Measurements from ENCODE around the gene ADD3.

The ADD3 gene

GRCh38 chr10:110017907-110018306, 10.1 kb downstream of the ADD3 start:
- 100% methylated on average over 1 of the region's 1 CpG for WGBS, 2 experiments (ENCODE audit: insufficient coverage in 2 of 2)
- no peaks in the 10 kb centered on the region for H3K9me3 ChIP-seq (ENCODE audit: control insufficient read depth, low read length)
- H3K4me1 ChIP-seq (ENCODE audit: control insufficient read depth, insufficient read depth, low read length, poor library complexity, severe bottlenecking) = peaks cover 13% of the 10 kb centered on the region
- H3K27ac ChIP-seq (ENCODE audit: low read depth, low read length, severe bottlenecking) = no peak overlapping the region
- peaks cover 7% of the 10 kb centered on the region for H3K36me3 ChIP-seq (ENCODE audit: control insufficient read depth, insufficient read depth, low read length)
- no peak overlapping the region for H3K4me3 ChIP-seq (ENCODE audit: extremely low read depth, insufficient read depth, low read length, poor library complexity, severe bottlenecking)

DNA sequence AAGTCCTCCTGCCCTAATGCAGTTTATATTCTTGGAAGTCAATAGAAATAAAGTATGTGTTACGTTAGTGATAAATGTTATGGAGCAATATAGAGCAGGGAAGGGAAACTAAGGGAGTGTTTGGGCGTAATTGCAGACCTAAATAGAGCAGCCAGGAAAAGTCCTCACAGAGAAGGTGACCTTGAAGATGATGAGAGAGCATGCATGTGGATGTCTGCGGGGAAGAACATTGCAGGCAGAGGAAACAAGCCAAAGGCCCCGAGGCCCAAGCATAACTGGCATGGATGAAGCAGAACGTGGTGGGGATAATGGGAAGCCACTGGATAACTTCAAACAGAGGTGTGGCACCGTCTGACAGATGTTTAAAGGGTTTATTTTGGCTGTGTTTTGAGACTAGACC, 12.5 kb downstream of the ADD3 start:
- peaks cover 16% of the 10 kb centered on the region for H3K4me1 ChIP-seq (ENCODE audit: control insufficient read depth, insufficient read depth, low read length, poor library complexity, severe bottlenecking)
- no peaks in the 10 kb centered on the region for H3K36me3 ChIP-seq (ENCODE audit: control insufficient read depth, insufficient read depth, low read length)
- 87 to 94% methylated on average over 6 of the region's 6 CpGs for WGBS, 2 experiments (ENCODE audit: insufficient coverage in 2 of 2)
- H3K9me3 ChIP-seq (ENCODE audit: control insufficient read depth, low read length) = no peaks in the 10 kb centered on the region
- H3K4me3 ChIP-seq (ENCODE audit: extremely low read depth, insufficient read depth, low read length, poor library complexity, severe bottlenecking) = no peak overlapping the region
- no peak overlapping the region for H3K27ac ChIP-seq (ENCODE audit: low read depth, low read length, severe bottlenecking)

DNA sequence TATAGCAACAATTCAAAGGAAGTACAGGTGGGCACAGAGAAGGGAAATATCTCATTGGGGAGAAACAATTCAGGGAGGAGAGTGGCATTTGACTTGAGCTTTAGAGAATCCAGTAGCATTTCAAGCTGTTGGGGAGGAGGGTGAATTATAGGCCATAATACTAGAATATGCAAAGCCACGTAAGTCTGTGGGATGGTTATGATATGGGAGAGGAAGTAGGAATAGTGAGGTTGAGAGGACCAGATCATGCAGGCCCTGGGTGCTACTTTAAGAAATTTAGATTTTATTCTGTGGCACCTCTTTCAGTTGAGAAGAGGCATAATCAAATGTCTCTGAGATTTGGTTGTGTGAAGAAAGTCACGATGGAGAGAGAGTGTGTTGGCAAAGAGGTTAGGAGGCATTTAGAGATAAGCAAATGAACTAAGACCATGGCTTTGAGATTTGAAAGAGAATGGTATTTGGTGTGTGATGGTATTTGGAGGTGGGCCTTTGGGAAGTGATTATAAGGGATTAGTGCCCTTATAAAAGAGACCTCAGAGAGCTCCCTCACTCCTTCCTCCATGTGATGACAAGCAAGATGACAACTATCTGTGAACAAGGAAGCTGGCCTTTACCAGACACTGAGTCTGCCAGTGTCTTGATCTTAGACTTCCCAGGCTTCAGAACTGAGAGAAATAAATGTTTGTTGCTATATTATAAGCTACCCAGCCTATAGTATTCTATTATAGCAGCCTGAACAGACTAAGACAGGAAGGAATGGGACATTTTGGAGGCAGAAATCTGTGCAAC, 15.1 kb downstream of the ADD3 start:
- Histone ChIP-seq H3K36me3 (ENCODE audit: control insufficient read depth, insufficient read depth, low read length) (no peaks in the 10 kb centered on the region), H3K27ac (ENCODE audit: low read depth, low read length, severe bottlenecking) (no peak overlapping the region), H3K4me1 (ENCODE audit: control insufficient read depth, insufficient read depth, low read length, poor library complexity, severe bottlenecking) (peaks cover 3% of the 10 kb centered on the region), H3K4me3 (ENCODE audit: extremely low read depth, insufficient read depth, low read length, poor library complexity, severe bottlenecking) (no peak overlapping the region), H3K9me3 (ENCODE audit: control insufficient read depth, low read length) (no peaks in the 10 kb centered on the region)
- WGBS, 2 experiments (ENCODE audit: insufficient coverage in 2 of 2) = 80 to 90% methylated on average over 2 of the region's 2 CpGs

DNA sequence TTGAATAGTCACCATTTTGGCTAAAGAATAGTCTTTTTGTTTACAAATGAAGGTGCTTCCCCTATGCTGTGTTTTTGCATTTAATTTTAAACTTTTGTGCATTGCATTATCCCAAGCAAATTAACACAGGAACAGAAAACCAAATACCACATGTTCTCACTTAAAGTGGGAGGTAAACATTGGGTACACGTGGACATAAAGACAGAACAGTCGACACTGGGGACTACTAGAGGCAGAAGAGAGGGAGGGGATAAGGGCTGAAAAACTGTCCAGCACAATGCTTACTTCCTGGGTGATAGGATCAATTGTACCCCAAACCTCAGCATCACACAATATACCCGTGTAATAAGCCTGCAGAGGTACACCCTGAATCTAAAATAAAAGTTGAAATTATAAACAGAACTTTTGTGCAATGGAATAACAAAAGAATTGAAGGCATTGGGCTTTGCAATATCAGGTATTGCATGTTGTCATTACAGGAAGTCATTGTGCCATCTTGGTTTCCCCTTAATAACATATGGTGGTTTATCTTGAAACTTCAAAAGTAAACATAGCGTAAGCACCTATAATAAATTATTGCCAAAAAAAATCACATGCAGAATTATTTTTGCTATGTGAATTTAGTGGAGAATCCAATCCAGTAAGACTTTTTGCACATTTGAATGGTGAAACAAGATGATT, 16.1 kb downstream of the ADD3 start:
- H3K36me3 ChIP-seq (ENCODE audit: control insufficient read depth, insufficient read depth, low read length) = no peaks in the 10 kb centered on the region
- H3K4me3 ChIP-seq (ENCODE audit: extremely low read depth, insufficient read depth, low read length, poor library complexity, severe bottlenecking) = no peak overlapping the region
- no CpG with 5 or more reads among the region's 4 CpGs for WGBS, 2 experiments (ENCODE audit: insufficient coverage in 2 of 2)
- no peaks in the 10 kb centered on the region for H3K9me3 ChIP-seq (ENCODE audit: control insufficient read depth, low read length)
- no peak overlapping the region for H3K27ac ChIP-seq (ENCODE audit: low read depth, low read length, severe bottlenecking)
- peaks cover 3% of the 10 kb centered on the region for H3K4me1 ChIP-seq (ENCODE audit: control insufficient read depth, insufficient read depth, low read length, poor library complexity, severe bottlenecking)

- Histone ChIP-seq H3K4me3 (ENCODE audit: extremely low read depth, insufficient read depth, low read length, poor library complexity, severe bottlenecking) (no peak overlapping the region), H3K36me3 (ENCODE audit: control insufficient read depth, insufficient read depth, low read length) (no peaks in the 10 kb centered on the region), H3K27ac (ENCODE audit: low read depth, low read length, severe bottlenecking) (no peak overlapping the region), H3K9me3 (ENCODE audit: control insufficient read depth, low read length) (no peaks in the 10 kb centered on the region), H3K4me1 (ENCODE audit: control insufficient read depth, insufficient read depth, low read length, poor library complexity, severe bottlenecking) (no peaks in the 10 kb centered on the region)
- WGBS, 2 experiments (ENCODE audit: insufficient coverage in 2 of 2) = no CpG with 5 or more reads among the region's 2 CpGs
Measured at GRCh38 chr10:110029450-110029849, 21.7 kb downstream of the ADD3 start.

DNA sequence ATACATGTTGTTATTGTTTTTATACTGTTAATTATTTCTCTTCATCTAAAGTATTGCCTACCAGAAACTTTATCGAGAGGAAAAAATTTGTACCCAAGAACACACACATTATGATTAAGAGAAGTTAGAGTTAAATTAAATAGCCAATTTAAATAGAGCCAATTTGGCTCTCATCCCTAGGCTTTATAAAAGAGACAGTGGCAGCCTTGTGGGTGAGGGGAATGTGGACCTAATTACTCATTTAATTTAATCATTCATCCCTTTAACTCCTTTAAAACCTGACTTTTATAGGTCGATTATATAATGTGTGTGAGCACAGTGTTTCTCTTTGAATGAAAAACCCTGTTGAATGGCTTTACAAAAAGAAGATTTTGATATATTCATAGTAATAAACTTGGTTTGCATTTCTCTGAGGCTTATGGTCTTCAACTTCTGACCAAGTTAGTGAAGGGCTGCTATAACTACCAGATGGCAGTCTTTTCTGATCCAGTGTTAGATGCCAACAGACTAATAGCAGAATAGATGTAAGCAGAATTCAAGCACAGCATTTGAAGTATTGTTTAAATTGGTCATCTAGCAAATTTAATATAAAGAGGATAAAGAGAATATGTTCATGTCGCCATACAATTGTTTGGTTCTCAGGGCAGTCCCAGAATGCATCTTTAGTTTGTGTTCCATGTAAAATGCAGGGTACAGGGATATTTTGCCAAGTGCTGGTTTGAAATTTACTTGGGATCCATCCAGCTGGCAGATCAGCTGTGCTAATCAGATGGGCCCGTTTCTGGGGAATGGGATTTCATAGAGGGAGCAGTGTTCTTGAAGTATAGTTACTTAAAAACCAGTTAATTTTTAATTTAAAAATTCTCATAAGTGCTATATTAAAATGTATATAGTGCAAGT, 25.3 kb downstream of the ADD3 start:
- Histone ChIP-seq H3K27ac (ENCODE audit: low read depth, low read length, severe bottlenecking) (no peak overlapping the region), H3K36me3 (ENCODE audit: control insufficient read depth, insufficient read depth, low read length) (no peaks in the 10 kb centered on the region), H3K4me3 (ENCODE audit: extremely low read depth, insufficient read depth, low read length, poor library complexity, severe bottlenecking) (no peak overlapping the region), H3K9me3 (ENCODE audit: control insufficient read depth, low read length) (no peaks in the 10 kb centered on the region), H3K4me1 (ENCODE audit: control insufficient read depth, insufficient read depth, low read length, poor library complexity, severe bottlenecking) (no peaks in the 10 kb centered on the region)
- 100% methylated on average over 1 of the region's 4 CpGs for WGBS, 2 experiments (ENCODE audit: insufficient coverage in 2 of 2)

GRCh38 chr10:110033701-110034235, 26.0 kb downstream of the ADD3 start:
- H3K4me1 ChIP-seq (ENCODE audit: control insufficient read depth, insufficient read depth, low read length, poor library complexity, severe bottlenecking) = no peaks in the 10 kb centered on the region
- H3K4me3 ChIP-seq (ENCODE audit: extremely low read depth, insufficient read depth, low read length, poor library complexity, severe bottlenecking) = no peak overlapping the region
- no peaks in the 10 kb centered on the region for H3K36me3 ChIP-seq (ENCODE audit: control insufficient read depth, insufficient read depth, low read length)
- WGBS, 2 experiments (ENCODE audit: insufficient coverage in 2 of 2) = 100% methylated on average over 1 of the region's 2 CpGs; no CpG with 5 or more reads in 1 of the 2 experiments
- no peak overlapping the region for H3K27ac ChIP-seq (ENCODE audit: low read depth, low read length, severe bottlenecking)
- H3K9me3 ChIP-seq (ENCODE audit: control insufficient read depth, low read length) = no peaks in the 10 kb centered on the region

- no peaks in the 10 kb centered on the region for H3K36me3 ChIP-seq (ENCODE audit: control insufficient read depth, insufficient read depth, low read length)
- H3K4me1 ChIP-seq (ENCODE audit: control insufficient read depth, insufficient read depth, low read length, poor library complexity, severe bottlenecking) = no peaks in the 10 kb centered on the region
- WGBS, 2 experiments (ENCODE audit: insufficient coverage in 2 of 2) = no CpG with 5 or more reads among the region's 2 CpGs
- H3K27ac ChIP-seq (ENCODE audit: low read depth, low read length, severe bottlenecking) = no peak overlapping the region
- H3K9me3 ChIP-seq (ENCODE audit: control insufficient read depth, low read length) = no peaks in the 10 kb centered on the region
- H3K4me3 ChIP-seq (ENCODE audit: extremely low read depth, insufficient read depth, low read length, poor library complexity, severe bottlenecking) = no peak overlapping the region
Measured at GRCh38 chr10:110034596-110034995, 26.8 kb downstream of the ADD3 start.

- no peaks in the 10 kb centered on the region for H3K4me1 ChIP-seq (ENCODE audit: control insufficient read depth, insufficient read depth, low read length, poor library complexity, severe bottlenecking)
- no peaks in the 10 kb centered on the region for H3K9me3 ChIP-seq (ENCODE audit: control insufficient read depth, low read length)
- WGBS, 2 experiments (ENCODE audit: insufficient coverage in 2 of 2) = 86 to 100% methylated on average over 6 of the region's 9 CpGs
- no peak overlapping the region for H3K27ac ChIP-seq (ENCODE audit: low read depth, low read length, severe bottlenecking)
- H3K36me3 ChIP-seq (ENCODE audit: control insufficient read depth, insufficient read depth, low read length) = no peaks in the 10 kb centered on the region
- no peak overlapping the region for H3K4me3 ChIP-seq (ENCODE audit: extremely low read depth, insufficient read depth, low read length, poor library complexity, severe bottlenecking)
Measured at GRCh38 chr10:110035070-110035921, 27.5 kb downstream of the ADD3 start.

GRCh38 chr10:110036640-110037039, 28.9 kb downstream of the ADD3 start:
- no peak overlapping the region for H3K4me3 ChIP-seq (ENCODE audit: extremely low read depth, insufficient read depth, low read length, poor library complexity, severe bottlenecking)
- no peak overlapping the region for H3K27ac ChIP-seq (ENCODE audit: low read depth, low read length, severe bottlenecking)
- H3K36me3 ChIP-seq (ENCODE audit: control insufficient read depth, insufficient read depth, low read length) = no peaks in the 10 kb centered on the region
- WGBS, 2 experiments (ENCODE audit: insufficient coverage in 2 of 2) = 100% methylated on average over 1 of the region's 3 CpGs; no CpG with 5 or more reads in 1 of the 2 experiments
- H3K4me1 ChIP-seq (ENCODE audit: control insufficient read depth, insufficient read depth, low read length, poor library complexity, severe bottlenecking) = peaks cover 12% of the 10 kb centered on the region
- H3K9me3 ChIP-seq (ENCODE audit: control insufficient read depth, low read length) = no peaks in the 10 kb centered on the region

All from mesodermal cell (in vitro differentiated cells).